Anterior cingulate cortex (tissue), 58 donors: Measurements from ENCODE around the gene CHRNG.
"Not testable (repeated sequence)": the region's sequence is repeated elsewhere in the genome, so short reads cannot be mapped to it uniquely, and the experiment has no call there.

Experiments used
- DNase-seq, 58 donors: peaks; one replicate each; lab custom pipeline; 2025; lab: John Stamatoyannopoulos, UW

The CHRNG gene

GRCh38 chr2:232541961-232542714, 2.6 kb downstream of the CHRNG start:
- no peak for DNase-seq

GRCh38 chr2:232542715-232543467, 3.4 kb downstream of the CHRNG start:
- DNase-seq = no peak

GRCh38 chr2:232543491-232543890, 4.0 kb downstream of the CHRNG start:
- DNase-seq = no peak

GRCh38 chr2:232543928-232544631, 4.6 kb downstream of the CHRNG start:
- DNase-seq = no peak

GRCh38 chr2:232544674-232545073, 5.2 kb downstream of the CHRNG start:
- no peak for DNase-seq

GRCh38 chr2:232545511-232546375, 6.3 kb downstream of the CHRNG start:
- peak in 2 of 58 donors; percentile 23 to 39 for DNase-seq

GRCh38 chr2:232547991-232548390, 8.5 kb downstream of the CHRNG start:
- DNase-seq = no peak

GRCh38 chr2:232549655-232550353, 10.3 kb downstream of the CHRNG start:
- no peak for DNase-seq

GRCh38 chr2:232550354-232551249, 11.1 kb downstream of the CHRNG start, which contains the start of the genes EIF4E2 and TIGD1:
Gene EIF4E2 (plus strand): TSS chr2:232550689. CDS start chr2:232550725, 36 bp downstream.
Gene TIGD1 (minus strand): TSS chr2:232550557. CDS start chr2:232549882, 675 bp downstream.
- DNase-seq = peak; percentile 59 to 97 (median 93)

GRCh38 chr2:232551250-232551638, 11.8 kb downstream of the CHRNG start:
- no peak for DNase-seq

- no peak for DNase-seq
Observed at GRCh38 chr2:232551776-232552175, 12.3 kb downstream of the CHRNG start.

- DNase-seq = no peak
Observed at GRCh38 chr2:232556426-232556825, 16.9 kb downstream of the CHRNG start.

GRCh38 chr2:232562515-232563151, 23.1 kb downstream of the CHRNG start:
- no peak for DNase-seq

GRCh38 chr2:232563580-232563979, 24.1 kb downstream of the CHRNG start:
- DNase-seq = no peak

- DNase-seq = no peak
Observed at GRCh38 chr2:232567721-232568120, 28.2 kb downstream of the CHRNG start.

GRCh38 chr2:232568161-232568560, 28.7 kb downstream of the CHRNG start:
- DNase-seq = peak in 1 of 58 donors; percentile 21

- DNase-seq = no peak
Observed at GRCh38 chr2:232569541-232569940, 30.0 kb downstream of the CHRNG start.

GRCh38 chr2:232570481-232570880, 31.0 kb downstream of the CHRNG start:
- not testable (repeated sequence) for DNase-seq
